Muscle layer of colon (tissue), 2 donors: ENCODE data around the gene SPATA1.
"Not testable (repeated sequence)": the region's sequence is repeated elsewhere in the genome, so short reads cannot be mapped to it uniquely, and the experiment has no call there.

Source experiments
- H3K27ac ChIP-seq: one replicate; pipeline ENCODE4 v1.7.0; 2013; ENCODE audit warnings: low read depth, mild to moderate bottlenecking, low read length, moderate library complexity
- H3K27me3 ChIP-seq, 2 donors: one replicate each; pipeline ENCODE4 v1.7.0; 2013; ENCODE audit warnings: low read length in 2 of 2, mild to moderate bottlenecking in 2 of 2; ENCODE audit not compliant: insufficient read depth in 2 of 2, control insufficient read depth in 1 of 2
- H3K36me3 ChIP-seq: one replicate; pipeline ENCODE4 v1.7.0; 2013; ENCODE audit warnings: mild to moderate bottlenecking, low read length; ENCODE audit not compliant: insufficient read depth
- H3K4me1 ChIP-seq: one replicate; pipeline ENCODE4 v1.7.0; 2013; ENCODE audit warnings: mild to moderate bottlenecking, low read length; ENCODE audit not compliant: insufficient read depth
- H3K4me3 ChIP-seq, 2 donors: one replicate each; pipeline ENCODE4 v1.7.0; 2013; ENCODE audit warnings: low read length in 2 of 2, low read depth in 1 of 2, mild to moderate bottlenecking in 1 of 2, moderate library complexity in 1 of 2
- H3K9ac ChIP-seq: one replicate; pipeline ENCODE4 v1.7.0; 2013; ENCODE audit warnings: low read length
- H3K9me3 ChIP-seq: one replicate; pipeline ENCODE4 v1.7.0; 2013; ENCODE audit warnings: mild to moderate bottlenecking, low read length
- donor health status: abdominal sarcoma.
- donor health status: Adenocarcinoma of cecum.

SPATA1 gene

GRCh38 chr1:84493747-84494146 lies 12.4 kb upstream of the SPATA1 start:
- H3K36me3 ChIP-seq: peaks cover 66% of the 10 kb centered on the region
- no peak overlapping the region for H3K9ac ChIP-seq

GRCh38 chr1:84496498-84496897 lies 9.7 kb upstream of the SPATA1 start:
- peaks cover 9% of the 10 kb centered on the region for H3K4me1 ChIP-seq
- H3K9me3 ChIP-seq: no peaks in the 10 kb centered on the region

More at GRCh38 chr1:84493747-84494146, 12.4 kb upstream of the SPATA1 start:
- Histone ChIP-seq H3K4me1 (peaks cover 10% of the 10 kb centered on the region), H3K27ac (no peak overlapping the region), H3K27me3 (no peaks in the 10 kb centered on the region), H3K9me3 (no peaks in the 10 kb centered on the region), H3K4me3 (no peak overlapping the region)

GRCh38 chr1:84497631-84498275 lies 8.4 kb upstream of the SPATA1 start:
- no peak overlapping the region for H3K27ac ChIP-seq
- no peaks in the 10 kb centered on the region for H3K9me3 ChIP-seq
- peaks cover 15% of the 10 kb centered on the region for H3K4me1 ChIP-seq
- H3K4me3 ChIP-seq: no peak overlapping the region
- peaks cover 51% of the 10 kb centered on the region for H3K36me3 ChIP-seq
- no peaks in the 10 kb centered on the region for H3K27me3 ChIP-seq
- H3K9ac ChIP-seq: no peak overlapping the region

More at GRCh38 chr1:84496498-84496897, 9.7 kb upstream of the SPATA1 start:
- Histone ChIP-seq H3K36me3 (peaks cover 56% of the 10 kb centered on the region), H3K4me3 (no peak overlapping the region), H3K9ac (no peak overlapping the region), H3K27ac (no peak overlapping the region), H3K27me3 (no peaks in the 10 kb centered on the region)

GRCh38 chr1:84502927-84503326 lies 3.3 kb upstream of the SPATA1 start:
- Histone ChIP-seq H3K9me3 (no peaks in the 10 kb centered on the region), H3K36me3 (peaks cover 4% of the 10 kb centered on the region), H3K4me3 (no peak overlapping the region), H3K9ac (no peak overlapping the region), H3K27me3 (no peaks in the 10 kb centered on the region), H3K4me1 (peaks cover 36% of the 10 kb centered on the region), H3K27ac (no peak overlapping the region)

DNA sequence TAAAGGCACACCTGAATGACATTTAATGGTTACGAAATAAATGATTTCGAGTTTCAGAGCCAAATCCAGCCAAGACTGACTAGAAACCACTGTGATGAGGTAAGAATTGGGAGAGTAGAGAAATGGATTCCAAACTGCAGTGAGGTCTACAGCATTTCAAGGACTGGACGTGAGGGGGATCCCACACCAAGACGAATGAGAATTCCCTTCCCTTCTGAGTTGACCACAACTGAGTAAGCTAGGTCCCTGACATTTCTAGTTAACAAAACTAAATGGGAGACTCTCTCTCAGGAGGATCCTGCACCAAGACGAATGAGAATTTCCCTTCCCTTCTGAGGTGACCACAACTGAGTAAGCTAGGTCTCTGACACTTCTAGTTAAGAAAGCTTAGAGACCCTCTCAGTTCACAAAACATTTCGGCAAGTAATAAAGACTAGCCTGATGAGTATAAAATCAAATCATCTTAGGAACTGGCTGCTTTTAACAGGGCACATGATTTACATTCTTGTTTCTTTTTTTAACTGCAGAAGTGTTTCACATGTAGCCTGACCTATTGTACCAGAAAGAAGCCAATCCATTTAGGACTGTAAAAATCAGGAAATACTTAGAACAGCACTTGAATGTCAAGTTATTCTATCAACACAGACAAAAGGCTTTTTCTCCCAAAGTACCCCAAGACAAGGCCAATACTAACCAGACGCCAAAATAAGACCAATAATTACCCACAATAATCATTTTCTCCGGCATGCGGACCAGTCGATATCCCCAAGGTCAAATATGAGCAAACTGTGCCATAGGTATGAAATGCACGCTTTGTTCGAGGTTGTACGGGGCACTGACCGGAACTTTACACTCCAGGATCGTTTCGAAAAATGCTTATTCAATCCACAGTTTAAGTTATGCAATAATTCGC lies 1.4 kb upstream of the SPATA1 start:
- Histone ChIP-seq H3K9me3 (no peaks in the 10 kb centered on the region), H3K27me3 (no peaks in the 10 kb centered on the region), H3K9ac (peak overlapping the region; percentile 74), H3K36me3 (no peaks in the 10 kb centered on the region), H3K4me1 (peaks cover 31% of the 10 kb centered on the region), H3K27ac (peak overlapping the region; percentile 98), H3K4me3 (peak overlapping the region; percentile 69 to 93)

GRCh38 chr1:84505493-84506001 lies 639 bp upstream of the SPATA1 start:
- Histone ChIP-seq H3K27me3 (no peaks in the 10 kb centered on the region), H3K36me3 (no peaks in the 10 kb centered on the region), H3K9me3 (no peaks in the 10 kb centered on the region), H3K27ac (peak overlapping the region; percentile 98), H3K9ac (peak overlapping the region; percentile 74), H3K4me3 (peak overlapping the region; percentile 69 to 93), H3K4me1 (peaks cover 31% of the 10 kb centered on the region)

DNA sequence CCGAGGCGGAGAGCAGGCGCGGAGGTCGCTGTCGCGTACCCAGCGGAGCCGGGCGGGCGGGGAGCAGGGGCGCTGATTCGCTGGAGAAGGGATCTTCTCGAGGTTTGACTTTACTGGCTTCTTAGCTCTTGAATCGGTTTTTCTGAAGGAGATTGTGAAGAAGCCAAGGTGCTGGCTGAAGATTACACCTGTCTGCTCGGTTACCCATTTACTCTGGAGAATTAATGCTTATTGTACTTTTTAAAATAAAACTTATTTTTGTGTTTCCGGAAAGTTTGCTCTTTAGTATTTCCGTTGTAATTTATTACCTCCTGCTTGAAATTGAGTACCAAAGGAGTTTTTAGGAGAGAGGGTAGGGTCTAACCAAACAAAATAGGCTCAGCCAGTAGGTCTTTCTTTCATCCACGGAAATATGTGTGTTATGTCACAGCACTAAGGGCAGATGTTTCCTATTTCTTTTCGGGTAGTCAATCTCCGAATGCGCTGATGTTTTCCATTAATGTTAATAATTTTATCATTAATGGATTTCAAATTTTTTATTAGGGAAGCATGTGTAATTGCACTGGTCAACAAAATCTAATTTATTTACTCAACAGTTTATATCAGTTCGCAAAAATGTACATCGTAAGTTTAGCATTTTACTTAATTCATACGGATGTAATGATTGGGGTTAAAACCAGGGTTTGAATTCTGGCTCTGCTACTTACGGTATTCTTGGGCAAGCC lies 705 bp downstream of the SPATA1 start:
- H3K27ac ChIP-seq: peak overlapping the region; percentile 83
- H3K9ac ChIP-seq: peak overlapping the region; percentile 84
- no peaks in the 10 kb centered on the region for H3K27me3 ChIP-seq
- H3K9me3 ChIP-seq: no peaks in the 10 kb centered on the region
- peaks cover 26% of the 10 kb centered on the region for H3K4me1 ChIP-seq
- peak overlapping the region; percentile 69 to 93 for H3K4me3 ChIP-seq
- H3K36me3 ChIP-seq: no peaks in the 10 kb centered on the region

GRCh38 chr1:84507887-84508286 lies 1.7 kb downstream of the SPATA1 start:
- H3K27me3 ChIP-seq, H3K4me3 ChIP-seq, H3K9me3 ChIP-seq, H3K9ac ChIP-seq, H3K36me3 ChIP-seq, H3K27ac ChIP-seq: not testable (repeated sequence)
- H3K4me1 ChIP-seq: peaks cover 19% of the 10 kb centered on the region

- H3K27me3 ChIP-seq: no peaks in the 10 kb centered on the region
- H3K4me1 ChIP-seq: peaks cover 13% of the 10 kb centered on the region
- H3K4me3 ChIP-seq: no peak overlapping the region
- no peak overlapping the region for H3K9ac ChIP-seq
- H3K27ac ChIP-seq: no peak overlapping the region
- H3K9me3 ChIP-seq: no peaks in the 10 kb centered on the region
- no peaks in the 10 kb centered on the region for H3K36me3 ChIP-seq
Observed at GRCh38 chr1:84508510-84508909, 2.3 kb downstream of the SPATA1 start.

GRCh38 chr1:84509029-84509428 lies 2.8 kb downstream of the SPATA1 start:
- Histone ChIP-seq H3K9ac (no peak overlapping the region), H3K4me1 (peaks cover 8% of the 10 kb centered on the region), H3K4me3 (no peak overlapping the region), H3K9me3 (no peaks in the 10 kb centered on the region), H3K27me3 (no peaks in the 10 kb centered on the region), H3K36me3 (no peaks in the 10 kb centered on the region), H3K27ac (no peak overlapping the region)

DNA sequence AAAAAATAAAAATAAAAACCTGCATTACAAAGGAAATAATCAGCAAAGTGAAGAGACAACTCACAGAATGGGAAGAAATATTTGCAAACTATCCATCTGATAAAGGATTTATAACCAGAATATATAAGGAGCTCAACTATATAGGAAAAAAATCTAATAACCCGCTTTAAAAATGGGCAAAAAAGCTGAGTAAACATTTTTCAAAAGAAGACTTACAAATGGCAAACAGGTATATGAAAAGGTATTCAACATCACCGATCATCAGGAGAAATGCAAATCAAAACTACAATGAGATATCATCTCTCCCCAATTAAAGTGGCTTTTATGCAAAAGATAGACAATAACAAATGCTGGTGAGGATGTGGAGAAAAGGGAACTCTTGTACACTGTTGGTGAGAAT lies 4.0 kb downstream of the SPATA1 start:
- Histone ChIP-seq H3K27ac (no peak overlapping the region), H3K36me3 (no peaks in the 10 kb centered on the region), H3K27me3 (no peaks in the 10 kb centered on the region), H3K4me3 (no peak overlapping the region), H3K9ac (no peak overlapping the region), H3K9me3 (no peaks in the 10 kb centered on the region), H3K4me1 (no peaks in the 10 kb centered on the region)
